ENCODE data around the gene ZNF546.

Gene ZNF546

DNA sequence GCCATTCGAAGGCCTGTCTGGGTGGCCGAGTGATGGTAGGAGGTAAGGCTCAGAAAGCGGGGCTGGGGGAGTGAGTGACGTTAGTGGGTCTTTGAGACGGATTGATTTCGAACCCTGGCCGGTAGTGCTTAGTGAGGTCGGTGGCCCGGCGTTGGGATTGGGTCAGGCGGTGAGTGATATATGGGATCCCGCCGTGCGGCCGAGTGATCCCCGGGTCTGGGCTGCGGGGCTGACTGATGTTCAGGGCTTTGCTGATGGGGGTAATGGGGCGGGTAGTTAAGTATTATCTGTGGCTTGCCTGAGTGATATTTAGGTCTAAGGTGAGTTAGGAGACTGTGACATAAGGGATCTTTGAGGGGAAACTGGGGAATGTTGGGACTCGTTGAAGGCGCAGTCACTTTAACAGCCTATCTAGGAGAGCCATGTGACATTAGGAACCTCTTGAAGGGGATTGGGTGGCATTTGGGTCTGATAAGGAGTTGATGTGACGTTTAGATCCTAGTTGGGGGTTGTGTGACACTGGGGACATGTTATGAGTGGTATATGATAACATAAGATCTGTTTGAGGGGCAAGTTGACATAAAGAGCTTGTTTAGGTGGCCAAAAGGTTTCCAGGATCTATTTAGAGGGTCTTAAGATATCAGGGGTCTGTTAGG is 25.4 kb upstream of the ZNF546 start:
- Histone ChIP-seq H2AFZ (ENCODE audit: low read length) (peak overlapping the region; percentile 72), H3K27ac (replicated peaks; ENCODE audit: low read length) (no peak overlapping the region)

GRCh38 chr19:39974377-39975155 is 22.3 kb upstream of the ZNF546 start:
- Histone ChIP-seq H3K9me3 (replicated peaks in 1 of 2; ENCODE audit: control insufficient read depth in 2 of 2, insufficient read depth in 1 of 2, low read depth in 1 of 2, low read length in 2 of 2) (no peaks in the 10 kb centered on the region), H3K18ac (ENCODE audit: low read length) (no peak overlapping the region), H3K79me1 (ENCODE audit: low read depth, low read length) (peaks cover 13% of the 10 kb centered on the region), H2BK12ac (ENCODE audit: low read length) (no peak overlapping the region), H3K4me3 (ENCODE audit: low read length in 2 of 2) (no peak overlapping the region), H3K4me1 (ENCODE audit: control insufficient read depth in 2 of 2, insufficient read depth in 1 of 2, low read depth in 1 of 2, low read length in 2 of 2) (peaks cover 5 to 8% of the 10 kb centered on the region in 2 donors), H3K9ac (ENCODE audit: low read depth, low read length, poor library complexity) (no peak overlapping the region), H3K23ac (ENCODE audit: low read depth, low read length, poor library complexity) (no peak overlapping the region), H3K27me3 (ENCODE audit: control insufficient read depth in 3 of 3, insufficient read depth in 3 of 3, low read depth in 1 of 3, low read length in 3 of 3) (no peaks in the 10 kb centered on the region), H3K14ac (ENCODE audit: low read length) (no peak overlapping the region), H2AFZ (ENCODE audit: low read length) (no peak overlapping the region), H3K36me3 (replicated peaks in 1 of 2; ENCODE audit: control insufficient read depth in 2 of 2, insufficient read depth in 2 of 2, low read length in 2 of 2) (peaks cover 43 to 64% of the 10 kb centered on the region in 2 donors), H3K4me2 (ENCODE audit: insufficient read depth, low read length, poor library complexity, severe bottlenecking) (no peak overlapping the region), H2BK120ac (ENCODE audit: low read depth, low read length) (no peak overlapping the region), H2BK15ac (ENCODE audit: low read length) (no peak overlapping the region), H2BK5ac (ENCODE audit: low read length) (no peak overlapping the region), H3K27ac (replicated peaks; ENCODE audit: low read length) (no peak overlapping the region), H4K8ac (ENCODE audit: low read depth, low read length) (no peak overlapping the region), H4K91ac (ENCODE audit: low read depth, low read length, poor library complexity) (no peak overlapping the region), H2AK5ac (ENCODE audit: low read depth, low read length) (no peak overlapping the region), H3K4ac (ENCODE audit: low read length) (no peak overlapping the region)
- no CpG with 5 or more reads among the region's 24 CpGs for WGBS, 2 donors (ENCODE audit: extremely low coverage in 2 of 2, insufficient read length in 2 of 2, insufficient replicate concordance in 1 of 2)
- DNase-seq (ENCODE audit: low spot score) = no peak

More for the DNA sequence above, 25.4 kb upstream of the ZNF546 start:
- Histone ChIP-seq H3K9me3 (replicated peaks in 1 of 2; ENCODE audit: control insufficient read depth in 2 of 2, insufficient read depth in 1 of 2, low read depth in 1 of 2, low read length in 2 of 2) (no peaks in the 10 kb centered on the region), H3K4me3 (ENCODE audit: low read length in 2 of 2) (peak overlapping the region; percentile 72 to 92), H2BK15ac (ENCODE audit: low read length) (no peak overlapping the region), H3K36me3 (replicated peaks in 1 of 2; ENCODE audit: control insufficient read depth in 2 of 2, insufficient read depth in 2 of 2, low read length in 2 of 2) (peaks cover 25 to 39% of the 10 kb centered on the region in 2 donors), H3K18ac (ENCODE audit: low read length) (peak overlapping the region; percentile 59), H3K4me2 (ENCODE audit: insufficient read depth, low read length, poor library complexity, severe bottlenecking) (peak overlapping the region; percentile 63), H2BK120ac (ENCODE audit: low read depth, low read length) (no peak overlapping the region), H4K91ac (ENCODE audit: low read depth, low read length, poor library complexity) (no peak overlapping the region), H2AK5ac (ENCODE audit: low read depth, low read length) (peak overlapping the region; percentile 16), H3K27me3 (ENCODE audit: control insufficient read depth in 3 of 3, insufficient read depth in 3 of 3, low read depth in 1 of 3, low read length in 3 of 3) (no peaks in the 10 kb centered on the region), H3K23ac (ENCODE audit: low read depth, low read length, poor library complexity) (no peak overlapping the region), H4K8ac (ENCODE audit: low read depth, low read length) (no peak overlapping the region), H3K4me1 (ENCODE audit: control insufficient read depth in 2 of 2, insufficient read depth in 1 of 2, low read depth in 1 of 2, low read length in 2 of 2) (peaks cover 5 to 8% of the 10 kb centered on the region in 2 donors), H3K9ac (ENCODE audit: low read depth, low read length, poor library complexity) (peak overlapping the region; percentile 81), H2BK12ac (ENCODE audit: low read length) (no peak overlapping the region), H3K14ac (ENCODE audit: low read length) (no peak overlapping the region), H2BK5ac (ENCODE audit: low read length) (no peak overlapping the region), H3K4ac (ENCODE audit: low read length) (no peak overlapping the region), H3K79me1 (ENCODE audit: low read depth, low read length) (peaks cover 13% of the 10 kb centered on the region)
- no CpG with 5 or more reads among the region's 21 CpGs for WGBS, 2 donors (ENCODE audit: extremely low coverage in 2 of 2, insufficient read length in 2 of 2, insufficient replicate concordance in 1 of 2)
- no peak for DNase-seq (ENCODE audit: low spot score)

GRCh38 chr19:39982883-39983282 is 14.0 kb upstream of the ZNF546 start:
- no peak overlapping the region for H2BK15ac ChIP-seq (ENCODE audit: low read length)
- H3K4me2 ChIP-seq (ENCODE audit: insufficient read depth, low read length, poor library complexity, severe bottlenecking) = no peak overlapping the region
- no peak overlapping the region for H4K91ac ChIP-seq (ENCODE audit: low read depth, low read length, poor library complexity)
- no peak overlapping the region for H3K14ac ChIP-seq (ENCODE audit: low read length)
- no peak overlapping the region for H3K23ac ChIP-seq (ENCODE audit: low read depth, low read length, poor library complexity)
- no peak overlapping the region for H3K4me3 ChIP-seq (ENCODE audit: low read length in 2 of 2)
- DNase-seq (ENCODE audit: low spot score) = no peak
- no peaks in the 10 kb centered on the region for H3K79me1 ChIP-seq (ENCODE audit: low read depth, low read length)
- H2AK5ac ChIP-seq (ENCODE audit: low read depth, low read length) = no peak overlapping the region
- H3K9ac ChIP-seq (ENCODE audit: low read depth, low read length, poor library complexity) = no peak overlapping the region
- peaks cover 27 to 62% of the 10 kb centered on the region in 2 donors for H3K36me3 ChIP-seq (replicated peaks in 1 of 2; ENCODE audit: control insufficient read depth in 2 of 2, insufficient read depth in 2 of 2, low read length in 2 of 2)
- H3K9me3 ChIP-seq (replicated peaks in 1 of 2; ENCODE audit: control insufficient read depth in 2 of 2, insufficient read depth in 1 of 2, low read depth in 1 of 2, low read length in 2 of 2) = peaks cover 3 to 52% of the 10 kb centered on the region in 2 donors
- no peak overlapping the region for H2BK5ac ChIP-seq (ENCODE audit: low read length)
- no peaks in the 10 kb centered on the region for H3K27me3 ChIP-seq (ENCODE audit: control insufficient read depth in 3 of 3, insufficient read depth in 3 of 3, low read depth in 1 of 3, low read length in 3 of 3)
- no peak overlapping the region for H4K8ac ChIP-seq (ENCODE audit: low read depth, low read length)
- H3K4me1 ChIP-seq (ENCODE audit: control insufficient read depth in 2 of 2, insufficient read depth in 1 of 2, low read depth in 1 of 2, low read length in 2 of 2) = no peaks in the 10 kb centered on the region
- WGBS, 2 donors (ENCODE audit: extremely low coverage in 2 of 2, insufficient read length in 2 of 2, insufficient replicate concordance in 1 of 2) = no CpG with 5 or more reads among the region's 1 CpG
- no peak overlapping the region for H2AFZ ChIP-seq (ENCODE audit: low read length)
- H3K4ac ChIP-seq (ENCODE audit: low read length) = no peak overlapping the region
- H3K27ac ChIP-seq (replicated peaks; ENCODE audit: low read length) = no peak overlapping the region
- H2BK120ac ChIP-seq (ENCODE audit: low read depth, low read length) = no peak overlapping the region
- no peak overlapping the region for H3K18ac ChIP-seq (ENCODE audit: low read length)
- no peak overlapping the region for H2BK12ac ChIP-seq (ENCODE audit: low read length)

- DNase-seq (ENCODE audit: low spot score) = no peak
Measured at GRCh38 chr19:39983695-39984300, 13.1 kb upstream of the ZNF546 start.

More at GRCh38 chr19:39983695-39984300, 13.1 kb upstream of the ZNF546 start:
- no peak overlapping the region for H3K4me2 ChIP-seq (ENCODE audit: insufficient read depth, low read length, poor library complexity, severe bottlenecking)
- H4K8ac ChIP-seq (ENCODE audit: low read depth, low read length) = no peak overlapping the region
- H4K91ac ChIP-seq (ENCODE audit: low read depth, low read length, poor library complexity) = no peak overlapping the region
- H3K79me1 ChIP-seq (ENCODE audit: low read depth, low read length) = peaks cover 2% of the 10 kb centered on the region
- no peak overlapping the region for H2BK15ac ChIP-seq (ENCODE audit: low read length)
- H3K9me3 ChIP-seq (replicated peaks in 1 of 2; ENCODE audit: control insufficient read depth in 2 of 2, insufficient read depth in 1 of 2, low read depth in 1 of 2, low read length in 2 of 2) = peaks cover 3 to 52% of the 10 kb centered on the region in 2 donors
- H3K14ac ChIP-seq (ENCODE audit: low read length) = no peak overlapping the region
- H3K36me3 ChIP-seq (replicated peaks in 1 of 2; ENCODE audit: control insufficient read depth in 2 of 2, insufficient read depth in 2 of 2, low read length in 2 of 2) = peaks cover 19 to 53% of the 10 kb centered on the region in 2 donors
- H3K27ac ChIP-seq (replicated peaks; ENCODE audit: low read length) = no peak overlapping the region
- H2BK12ac ChIP-seq (ENCODE audit: low read length) = no peak overlapping the region
- H3K18ac ChIP-seq (ENCODE audit: low read length) = no peak overlapping the region
- H3K23ac ChIP-seq (ENCODE audit: low read depth, low read length, poor library complexity) = no peak overlapping the region
- no peak overlapping the region for H3K4me3 ChIP-seq (ENCODE audit: low read length in 2 of 2)
- H2BK5ac ChIP-seq (ENCODE audit: low read length) = no peak overlapping the region
- no peak overlapping the region for H3K9ac ChIP-seq (ENCODE audit: low read depth, low read length, poor library complexity)
- no peak overlapping the region for H2AK5ac ChIP-seq (ENCODE audit: low read depth, low read length)
- H2AFZ ChIP-seq (ENCODE audit: low read length) = no peak overlapping the region
- no peak overlapping the region for H3K4ac ChIP-seq (ENCODE audit: low read length)
- H3K4me1 ChIP-seq (ENCODE audit: control insufficient read depth in 2 of 2, insufficient read depth in 1 of 2, low read depth in 1 of 2, low read length in 2 of 2) = no peaks in the 10 kb centered on the region
- no peaks in the 10 kb centered on the region for H3K27me3 ChIP-seq (ENCODE audit: control insufficient read depth in 3 of 3, insufficient read depth in 3 of 3, low read depth in 1 of 3, low read length in 3 of 3)
- WGBS, 2 donors (ENCODE audit: extremely low coverage in 2 of 2, insufficient read length in 2 of 2, insufficient replicate concordance in 1 of 2) = no CpG with 5 or more reads among the region's 5 CpGs
- H2BK120ac ChIP-seq (ENCODE audit: low read depth, low read length) = no peak overlapping the region

Measured in neuronal stem cell (in vitro differentiated cells).